Measurements from ENCODE around the gene KIAA0753. TPM values are rescaled to one million over a fixed set of nuclear protein-coding genes. Genes with fewer than 3 reads are reported as not detected.

Gene KIAA0753
- total and polyA plus RNA-seq, 9 donors: 12.1 to 32.3 (median 19.2) TPM

- H3K4me1 ChIP-seq (ENCODE audit: insufficient read depth): peaks cover 18% of the 10 kb centered on the region
- no peaks in the 10 kb centered on the region for H3K36me3 ChIP-seq
- peak overlapping the region; percentile 76 for H3K4me3 ChIP-seq
- intact Hi-C loops (cut with DNase I): no loop called here
- TF ChIP-seq EP300 (IDR thresholded peaks at IDR 0.05): no peak
- no peak for TF ChIP-seq CTCF (IDR thresholded peaks at IDR 0.05)
- 2 to 5% (median 3%) methylated on average over 20 of the region's 20 CpGs for WGBS, 3 donors
- no peaks in the 10 kb centered on the region for H3K27me3 ChIP-seq
- H3K9me3 ChIP-seq: no peaks in the 10 kb centered on the region
- DNase-seq: no peak
- peak overlapping the region in 1 of 2 donors; percentile 62 for H3K27ac ChIP-seq
Measured at GRCh38 chr17:6641247-6641863, 844 bp upstream of the KIAA0753 start.

DNA sequence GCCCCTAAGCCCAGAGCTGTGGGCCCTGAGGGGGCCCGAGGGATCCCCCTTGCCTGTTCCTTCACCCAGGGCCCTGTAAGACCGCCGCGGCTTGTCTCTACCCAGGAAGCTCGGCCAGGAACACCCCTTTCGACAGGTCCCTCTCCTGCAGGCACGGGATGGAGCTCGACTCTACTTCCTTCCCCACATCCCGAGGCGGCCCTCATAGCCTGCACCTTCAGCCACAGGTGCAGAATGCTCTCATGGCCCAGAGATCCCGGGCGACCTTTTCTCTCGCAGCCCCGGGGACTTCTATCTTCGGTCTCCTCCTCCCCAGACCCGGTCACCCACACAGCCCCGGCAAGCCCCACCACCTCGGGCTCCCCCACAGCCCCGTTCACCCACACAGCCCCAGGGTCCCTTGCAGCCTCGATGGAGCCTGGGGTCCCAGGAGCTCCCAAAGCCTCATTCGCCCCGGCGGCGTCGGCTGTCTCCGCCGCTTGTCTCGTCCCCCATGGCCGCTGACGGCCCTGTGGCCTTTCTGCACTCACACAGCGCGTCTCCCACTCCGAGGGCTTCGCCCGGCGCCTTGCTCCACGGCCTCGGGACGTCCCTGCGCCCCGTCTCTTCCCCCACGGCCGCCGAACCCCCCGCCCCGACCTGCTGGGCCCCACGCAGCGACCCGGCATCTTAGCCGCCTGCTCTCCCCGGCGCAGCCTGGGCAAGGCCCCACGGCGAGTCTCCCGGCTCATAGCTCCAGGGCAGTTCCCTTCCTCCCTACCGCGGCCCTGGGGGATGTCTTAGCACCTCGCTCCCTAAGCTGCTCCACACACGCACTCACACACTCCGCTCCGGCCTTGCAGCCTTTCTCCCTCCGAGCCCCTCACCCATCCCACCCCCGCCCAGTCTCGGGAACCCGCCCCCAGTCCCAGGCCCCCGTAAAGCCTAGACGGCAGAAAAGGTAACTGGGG, 650 bp downstream of the KIAA0753 start:
- Histone ChIP-seq H3K4me1 (ENCODE audit: insufficient read depth) (peaks cover 18% of the 10 kb centered on the region), H3K9me3 (no peaks in the 10 kb centered on the region), H3K36me3 (no peaks in the 10 kb centered on the region), H3K4me3 (peak overlapping the region; percentile 76), H3K27ac (peak overlapping the region; percentile 62 to 66), H3K27me3 (no peaks in the 10 kb centered on the region)
- no peak for TF ChIP-seq POLR2A (IDR thresholded peaks at IDR 0.05)
- TF ChIP-seq EP300 (IDR thresholded peaks at IDR 0.05): no peak
- WGBS, 3 donors: 0 to 1% (median 0%) methylated on average over 65 to 67 of the region's 67 CpGs
- intact Hi-C loops (cut with DNase I): loop anchor here in 2 of 4 donors (5.0 to 10.0 kb wide), 2 partner anchors 165 to 168 kb away; no protein-coding TSS in a partner anchor
- peak; percentile 32 to 62 (median 52) for DNase-seq

DNA sequence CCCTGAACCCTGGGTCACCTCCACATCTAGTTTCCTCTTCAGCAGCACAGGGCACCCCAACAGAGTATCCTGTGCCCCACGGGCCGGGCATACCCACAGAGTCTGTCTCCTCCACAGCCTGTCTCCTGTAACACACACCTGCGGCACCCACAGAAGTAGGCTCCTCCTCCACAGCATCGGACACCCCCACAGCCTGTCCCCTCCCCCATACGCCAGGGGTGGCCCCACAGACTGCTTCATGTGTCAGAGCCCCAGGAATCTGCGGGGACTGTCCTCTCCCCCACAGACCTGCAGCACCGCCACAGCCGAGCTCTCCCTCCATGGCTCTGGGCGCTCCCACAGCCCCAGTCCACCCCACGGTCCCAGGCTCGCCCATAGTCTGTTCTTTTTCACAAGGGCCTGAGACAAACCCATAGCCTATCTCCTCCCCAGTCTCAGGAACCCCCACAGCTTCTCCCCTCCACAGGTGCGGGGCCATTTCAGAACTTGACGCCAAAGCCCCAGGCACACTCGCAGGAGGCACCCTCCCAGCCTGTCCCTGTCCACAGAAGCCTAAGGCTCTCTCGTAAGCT, 1.4 kb downstream of the KIAA0753 start:
- H3K27ac ChIP-seq: no peak overlapping the region
- WGBS, 3 donors: 17 to 30% (median 17%) methylated on average over 12 to 15 of the region's 15 CpGs
- intact Hi-C loops (cut with DNase I): loop anchor here in 2 of 4 donors (5.0 to 10.0 kb wide), 2 partner anchors 164 to 167 kb away; no protein-coding TSS in a partner anchor

More for the DNA sequence above, 1.4 kb downstream of the KIAA0753 start:
- peak in 2 of 5 donors; percentile 31 to 35 for DNase-seq
- TF ChIP-seq POLR2A (IDR thresholded peaks at IDR 0.05): no peak
- no peak for TF ChIP-seq CTCF (IDR thresholded peaks at IDR 0.05)
- no peak for TF ChIP-seq EP300 (IDR thresholded peaks at IDR 0.05)
- peak overlapping the region; percentile 76 for H3K4me3 ChIP-seq
- H3K4me1 ChIP-seq (ENCODE audit: insufficient read depth): peaks cover 18% of the 10 kb centered on the region
- no peaks in the 10 kb centered on the region for H3K27me3 ChIP-seq
- H3K36me3 ChIP-seq: no peaks in the 10 kb centered on the region
- no peaks in the 10 kb centered on the region for H3K9me3 ChIP-seq
